Activated CD8-positive, alpha-beta memory T cell treated with anti-CD3 and anti-CD28 coated beads, Interleukin-2, amount 10 ng/mL, durations not matched to agents 7 days and 5 days (primary cell): ENCODE results near the gene LRRFIP1. TPM values are rescaled to one million over a fixed set of nuclear protein-coding genes. Genes with fewer than 3 reads are reported as not detected.

ENCODE experiments used
- ATAC-seq: fragments of 150-1000 bp; cut with Tn5 transposase; one replicate; pipeline ENCODE4 v1.10.0; 2021; ENCODE audit warnings: moderate library complexity
- CTCF ChIA-PET: fragments of 350-600 bp; sonication (Branson Sonifier 250); formaldehyde crosslinking; loops from one replicate; lab custom pipeline; 2021; ENCODE audit warnings: antibody characterized with exemption; lab: Charles Lee
- DNase-seq: peaks from one replicate; pipeline ENCODE4 v3.0.0-alpha.2; 2020
- H3K27ac Mint-ChIP-seq: one replicate; pipeline ENCODE4 v1.8.0; 2021; ENCODE audit warnings: mild to moderate bottlenecking, mixed read lengths
- H3K27me3 Mint-ChIP-seq: one replicate; pipeline ENCODE4 v1.8.0; 2021; ENCODE audit warnings: mixed read lengths
- H3K36me3 Mint-ChIP-seq: one replicate; pipeline ENCODE4 v1.8.0; 2021; ENCODE audit warnings: mild to moderate bottlenecking, mixed read lengths
- H3K4me1 Mint-ChIP-seq: one replicate; pipeline ENCODE4 v1.8.0; 2021; ENCODE audit warnings: mixed read lengths
- H3K4me3 Mint-ChIP-seq: one replicate; pipeline ENCODE4 v1.8.0; 2021; ENCODE audit warnings: mild to moderate bottlenecking, moderate library complexity, mixed read lengths
- H3K9me3 Mint-ChIP-seq: one replicate; pipeline ENCODE4 v1.8.0; 2022; ENCODE audit warnings: low read depth, mixed read lengths
- total RNA-seq, 2 experiments: library from RNA; stranded (reverse); gene quantifications; one replicate each; pipeline ENCODE4 v1.2.3, GENCODE V29; 2021

The LRRFIP1 gene
- total RNA-seq, 2 experiments from 2014 or later: 197 to 229 TPM

- H3K4me3 Mint-ChIP-seq: no peak overlapping the region
- H3K27me3 Mint-ChIP-seq: no peaks in the 10 kb centered on the region
- CTCF ChIA-PET: no interaction called here
- no peaks in the 10 kb centered on the region for H3K9me3 Mint-ChIP-seq
- DNase-seq (no peak), ATAC-seq (no peak)
- H3K27ac Mint-ChIP-seq: no peak overlapping the region
- no peaks in the 10 kb centered on the region for H3K36me3 Mint-ChIP-seq
- H3K4me1 Mint-ChIP-seq: peaks cover 4% of the 10 kb centered on the region
Measured at GRCh38 chr2:237823544-237823943, 196.2 kb downstream of the LRRFIP1 start.

GRCh38 chr2:237824085-237824484, 196.7 kb downstream of the LRRFIP1 start:
- Mint-ChIP-seq H3K9me3 (no peaks in the 10 kb centered on the region), H3K27me3 (no peaks in the 10 kb centered on the region), H3K27ac (no peak overlapping the region), H3K36me3 (no peaks in the 10 kb centered on the region), H3K4me1 (peaks cover 3% of the 10 kb centered on the region), H3K4me3 (no peak overlapping the region)
- CTCF ChIA-PET: no interaction called here
- DNase-seq: no peak
- ATAC-seq: no peak

DNA sequence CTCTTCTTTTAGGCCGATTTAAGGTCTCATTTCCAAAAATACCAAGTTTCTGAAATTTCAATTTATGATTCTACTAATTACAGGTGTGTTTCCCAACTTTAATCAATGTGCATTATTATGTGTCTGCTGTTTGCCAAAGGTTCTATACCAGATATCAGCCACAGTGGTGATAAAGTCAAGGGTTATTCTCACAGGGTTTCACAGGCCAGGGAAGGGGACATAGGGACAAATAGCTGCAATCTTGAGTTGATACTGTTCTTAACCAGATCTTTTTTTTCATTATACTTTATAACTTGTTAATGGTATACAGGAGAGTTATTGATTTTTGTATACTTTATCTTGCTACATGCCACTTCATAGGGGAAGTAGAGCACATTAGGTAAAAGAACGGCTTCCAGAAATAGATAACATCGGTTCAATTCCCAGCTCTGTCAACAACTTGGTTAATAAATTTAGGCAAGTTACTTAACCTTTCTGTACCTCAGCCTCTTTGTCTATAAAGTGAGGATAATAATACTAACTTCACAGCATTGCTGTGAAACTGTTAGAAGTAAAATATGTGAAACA, 200.1 kb downstream of the LRRFIP1 start:
- no peak overlapping the region for H3K4me3 Mint-ChIP-seq
- no peak for ATAC-seq
- DNase-seq: no peak
- no peaks in the 10 kb centered on the region for H3K36me3 Mint-ChIP-seq
- no peaks in the 10 kb centered on the region for H3K4me1 Mint-ChIP-seq
- CTCF ChIA-PET: interaction anchor here (1.6 kb wide), 1 partner anchor 9 kb away, joined by 4 read pairs; no protein-coding TSS in a partner anchor
- no peak overlapping the region for H3K27ac Mint-ChIP-seq
- H3K9me3 Mint-ChIP-seq: no peaks in the 10 kb centered on the region
- no peaks in the 10 kb centered on the region for H3K27me3 Mint-ChIP-seq

Other genes with a start within 250 kb of the LRRFIP1 start
- 1 to 10 TPM in 1 of 2 experiments, under 1 TPM in 1; 0.53 to 1.5 TPM for gene COL6A3, start 213.4 kb upstream of the LRRFIP1 start, total RNA-seq
- gene MLPH, start 140.3 kb upstream of the LRRFIP1 start, total RNA-seq: not detected
- not detected for gene PRLH, start 61.0 kb upstream of the LRRFIP1 start, total RNA-seq
- not detected for gene RAB17, start 36.9 kb upstream of the LRRFIP1 start, total RNA-seq
- gene RBM44, start 171.2 kb downstream of the LRRFIP1 start, total RNA-seq: 1 to 10 TPM in 1 of 2 experiments, under 1 TPM in 1; 0.42 to 1.2 TPM
- gene RAMP1, start 232.0 kb downstream of the LRRFIP1 start, total RNA-seq: 1 to 10 TPM in 1 of 2 experiments, under 1 TPM in 1; 0.64 to 3.9 TPM